Right forelimb (tissue), 1 donor: Measurements from ENCODE around the gene YIPF6.
"Not testable (repeated sequence)": the region's sequence is repeated elsewhere in the genome, so short reads cannot be mapped to it uniquely, and the experiment has no call there.

ENCODE experiments used
- DNase-seq: peaks from one replicate; pipeline ENCODE4 v3.0.0-alpha.2; 2018

Gene YIPF6

DNA sequence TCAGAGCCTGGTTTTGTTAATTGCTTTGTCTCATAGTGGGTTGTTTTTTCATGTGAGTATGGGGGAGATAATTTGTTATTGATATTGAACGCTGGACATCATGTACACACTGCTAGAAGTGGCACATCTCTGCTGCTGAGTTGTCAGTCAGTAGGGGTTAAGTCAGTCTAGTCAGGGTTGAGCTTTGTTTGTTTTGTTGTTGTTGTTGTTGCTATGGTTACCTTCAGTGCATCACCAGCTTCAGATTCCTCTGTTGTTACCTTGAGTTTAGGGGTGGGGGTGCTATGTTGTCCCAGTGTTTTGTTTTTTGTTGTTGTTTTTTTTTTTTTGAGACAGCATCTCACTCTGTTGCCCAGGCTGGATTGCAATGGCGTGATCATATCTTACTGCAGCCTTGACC, 9.9 kb downstream of the YIPF6 start:
- DNase-seq = no peak

DNA sequence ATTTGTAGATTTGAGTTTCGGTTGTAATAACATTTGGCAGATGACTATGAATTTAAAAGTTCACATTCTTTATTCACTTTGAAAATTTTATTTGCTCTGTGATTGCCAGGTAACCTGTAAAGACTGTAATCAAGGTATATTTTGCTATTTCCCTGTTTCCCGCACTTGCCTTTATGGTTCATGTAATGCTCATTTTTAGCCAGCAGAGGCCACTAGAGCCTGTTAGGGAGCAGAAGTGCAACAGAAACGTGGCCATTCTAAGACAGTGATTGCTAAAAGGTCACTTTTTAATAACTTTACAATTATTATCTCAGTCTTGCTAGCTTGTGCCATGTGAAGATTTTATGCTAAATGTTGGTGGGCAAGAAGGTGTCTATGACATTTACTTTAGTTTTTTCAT, 12.4 kb downstream of the YIPF6 start:
- DNase-seq = no peak

GRCh38 chrX:68524680-68525079, 25.8 kb downstream of the YIPF6 start:
- not testable (repeated sequence) for DNase-seq

GRCh38 chrX:68532831-68533533, 34.1 kb downstream of the YIPF6 start:
- DNase-seq = no peak

DNA sequence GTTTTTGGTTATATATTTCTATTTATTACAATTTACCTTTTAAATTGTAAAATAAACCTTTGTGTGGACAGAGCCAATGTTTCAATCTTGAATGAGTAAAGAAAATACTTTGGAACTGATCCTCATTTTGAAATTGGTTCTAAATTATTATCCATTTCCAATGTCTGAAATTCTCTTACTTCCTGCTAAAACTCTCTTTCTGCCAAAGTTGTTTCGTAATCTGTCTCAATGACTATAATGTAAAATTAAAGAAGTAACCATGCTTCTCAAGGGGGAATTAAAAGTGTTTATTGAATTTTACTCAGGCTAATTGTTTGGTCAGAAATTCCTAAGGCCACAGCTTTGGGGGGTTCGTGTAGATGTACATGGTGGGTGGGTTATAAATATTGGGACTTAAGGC, 34.8 kb downstream of the YIPF6 start:
- DNase-seq = no peak

GRCh38 chrX:68534691-68535090, 35.8 kb downstream of the YIPF6 start:
- DNase-seq = no peak

GRCh38 chrX:68536429-68536828, 37.6 kb downstream of the YIPF6 start:
- DNase-seq = no peak

DNA sequence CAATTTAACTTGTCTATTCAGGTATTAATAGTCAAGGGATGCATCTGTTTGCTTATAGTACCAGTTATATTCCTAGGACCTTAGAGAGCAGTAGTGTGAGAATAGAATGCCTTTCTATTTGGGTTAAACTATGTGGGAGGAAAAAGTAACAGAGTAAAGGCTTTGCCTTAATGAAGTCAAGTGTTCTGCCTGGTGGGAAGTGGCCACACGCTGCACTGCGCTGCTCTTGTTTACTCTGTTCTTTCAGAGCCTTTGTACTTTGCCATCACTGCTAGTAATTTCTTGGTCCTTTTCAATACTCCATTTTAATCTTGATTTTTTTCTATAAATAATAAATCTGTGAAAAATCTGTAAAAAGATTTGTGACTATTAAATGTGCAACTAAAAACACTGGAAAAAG, 38.0 kb downstream of the YIPF6 start:
- DNase-seq = no peak

DNA sequence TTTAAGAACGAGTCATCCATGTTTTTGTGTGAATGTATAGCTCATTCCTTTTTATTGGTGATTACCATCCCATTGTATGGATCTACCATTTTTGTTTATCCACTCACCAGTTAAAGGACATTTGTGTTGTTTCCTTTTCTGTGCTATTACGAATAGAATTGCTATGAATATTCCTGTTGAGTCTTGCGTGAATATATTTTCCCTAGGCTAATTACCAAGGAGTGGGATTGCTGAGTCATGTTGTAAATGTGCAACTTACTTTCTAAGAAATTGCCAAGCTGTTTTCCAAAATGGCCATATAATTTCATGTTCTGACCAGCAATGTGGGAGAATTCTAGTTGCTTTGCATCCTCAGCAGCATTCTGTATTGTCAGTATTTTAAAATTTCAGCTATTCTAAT, 51.3 kb downstream of the YIPF6 start:
- no peak for DNase-seq

- no peak for DNase-seq
These were observed 57.2 kb downstream of the YIPF6 start for GRCh38 chrX:68556036-68556435.

DNA sequence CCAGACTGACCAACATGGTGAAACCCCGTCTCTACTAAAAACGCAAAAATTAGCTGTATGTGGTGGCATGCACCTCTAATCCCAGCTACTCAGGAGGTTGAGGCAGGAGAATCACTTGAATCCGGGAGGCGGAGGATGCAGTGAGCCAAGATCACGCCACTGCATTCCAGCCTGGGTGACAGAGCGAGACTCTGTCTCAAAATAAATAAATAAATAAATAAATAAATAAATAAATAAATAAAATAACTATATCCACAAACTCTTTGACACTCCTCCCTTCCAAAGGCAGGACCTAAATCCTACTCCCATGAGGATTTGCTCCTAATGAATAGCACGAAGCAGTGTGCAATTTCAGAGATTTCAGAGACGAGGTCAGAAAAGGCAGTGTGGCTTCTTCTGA, 58.3 kb downstream of the YIPF6 start:
- DNase-seq = not testable (repeated sequence)

- not testable (repeated sequence) for DNase-seq
These were observed 61.1 kb downstream of the YIPF6 start for GRCh38 chrX:68559905-68560304.

GRCh38 chrX:68568136-68568535, 69.3 kb downstream of the YIPF6 start:
- DNase-seq = no peak

GRCh38 chrX:68570598-68570997, 71.7 kb downstream of the YIPF6 start:
- DNase-seq = no peak

GRCh38 chrX:68571292-68571609, 72.4 kb downstream of the YIPF6 start:
- no peak for DNase-seq

- DNase-seq = no peak
These were observed 72.9 kb downstream of the YIPF6 start for GRCh38 chrX:68571610-68572311.

DNA sequence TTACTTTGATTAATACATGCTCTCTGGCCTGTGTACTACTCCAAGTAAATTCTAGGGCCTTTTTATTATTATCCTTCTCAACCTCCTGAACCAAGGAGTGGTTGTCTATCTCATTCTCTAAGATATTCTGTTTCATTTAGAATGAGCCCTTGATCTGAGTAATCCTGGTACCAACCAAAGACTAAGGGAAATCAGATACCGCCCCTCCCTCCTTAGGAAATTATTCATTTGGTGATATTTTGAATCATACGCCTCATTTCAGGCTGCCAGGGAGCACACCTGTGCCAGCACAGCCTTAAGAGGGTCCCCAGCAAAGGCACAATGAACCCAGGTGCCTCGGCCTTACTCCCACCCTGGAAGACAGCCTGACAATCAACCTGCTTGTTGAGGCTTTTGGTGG, 75.4 kb downstream of the YIPF6 start:
- DNase-seq = no peak

- DNase-seq = no peak
These were observed 81.0 kb downstream of the YIPF6 start for GRCh38 chrX:68579810-68580209.

DNA sequence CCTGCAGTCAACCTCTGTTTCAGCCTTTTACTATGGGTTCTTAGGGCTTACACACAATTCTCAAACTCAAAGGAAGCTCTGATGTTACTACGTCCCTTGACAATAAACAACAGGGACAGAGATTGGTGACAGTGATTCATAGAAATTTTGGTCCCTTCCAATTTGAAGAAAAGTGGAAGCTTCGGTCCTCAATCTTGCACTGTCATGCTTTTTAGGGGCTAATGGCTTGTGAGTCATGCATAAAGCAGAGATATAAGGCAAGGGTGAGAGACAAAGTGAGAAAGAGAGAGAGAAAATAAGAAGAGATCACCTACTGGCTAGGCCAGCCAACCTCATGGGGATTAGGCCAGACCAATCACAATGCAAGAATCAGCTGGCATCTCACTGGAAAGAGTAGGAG, 85.4 kb downstream of the YIPF6 start:
- no peak for DNase-seq
